HepG2 (cell line): Measurements from ENCODE around the gene PRRT2. TPM values are rescaled to one million over a fixed set of nuclear protein-coding genes. Genes with fewer than 3 reads are reported as not detected.

Experiments
- SOX5 ChIP-seq: IDR thresholded peaks from 2 replicates; pipeline ENCODE4 v1.6.1; 2016; ENCODE audit warnings: borderline replicate concordance
- TAF1 ChIP-seq: sonication (generic); formaldehyde crosslinking; IDR thresholded peaks from 2 replicates; pipeline ENCODE4 v1.4.0; 2020; ENCODE audit warnings: missing genetic modification reagents
- ZFP1 ChIP-seq: IDR thresholded peaks from 2 replicates; pipeline ENCODE4 v1.6.1; 2016
- ZKSCAN8 ChIP-seq: IDR thresholded peaks from 2 replicates; pipeline ENCODE4 v1.6.1; 2016; ENCODE audit warnings: borderline replicate concordance, missing genetic modification reagents, missing compliant biosample characterization
- ZNF382 ChIP-seq: sonication (generic); formaldehyde crosslinking; IDR thresholded peaks from 2 replicates; pipeline ENCODE4 v1.5.0; 2020; ENCODE audit warnings: missing genetic modification reagents, mild to moderate bottlenecking, borderline replicate concordance
- ZNF558 ChIP-seq: sonication (generic); formaldehyde crosslinking; IDR thresholded peaks from 2 replicates; pipeline ENCODE4 v1.9.0; 2022; ENCODE audit warnings: mild to moderate bottlenecking, missing genetic modification reagents, borderline replicate concordance
- ZSCAN29 ChIP-seq: sonication (generic); formaldehyde crosslinking; conservative IDR thresholded peaks from 2 replicates; pipeline ENCODE4 v1.4.0; 2020; ENCODE audit warnings: mild to moderate bottlenecking, missing genetic modification reagents
- polyA plus RNA-seq, 8 experiments: library from polyadenylated mRNA; depleted of rRNA in 3 of 8; stranded (reverse) in 7 of 8; unstranded in 1 of 8; fragments of >200 nt; fragmentation: Illumina TruSeq in 4 of 8; extraction: Trizol in 4 of 8; gene quantifications; 2 replicates each; pipeline versions ENCODE4 v1.2.1 to v1.2.3, GENCODE V29; 2011 to 2016; ENCODE audit warnings: low read depth in 4 of 8, missing spikeins in 1 of 8, mixed read lengths in 1 of 8; ENCODE audit not compliant: insufficient read depth in 1 of 8
- total RNA-seq, 5 experiments: library from RNA; depleted of rRNA; stranded (reverse); fragments of >200 nt; fragmentation: Illumina TruSeq; extraction: Trizol; gene quantifications; 2 replicates each; pipeline ENCODE4 v1.2.3, GENCODE V29; 2016; ENCODE audit warnings: low read depth in 1 of 5
- TF ChIP-seq, protein P1 (sequence below): sonication (generic); formaldehyde crosslinking; IDR thresholded peaks from 2 replicates; pipeline ENCODE4 v1.4.0; 2020; ENCODE audit warnings: missing genetic modification reagents
- TF ChIP-seq, protein P2 (sequence below): sonication (generic); formaldehyde crosslinking; IDR thresholded peaks from 2 replicates; pipeline ENCODE4 v1.4.0; 2020; ENCODE audit warnings: low read depth, missing genetic modification reagents
- TF ChIP-seq, protein P3 (sequence below): sonication (generic); formaldehyde crosslinking; IDR thresholded peaks from 2 replicates; pipeline ENCODE4 v1.8.1; 2023; ENCODE audit warnings: mild to moderate bottlenecking, inconsistent platforms, moderate library complexity, missing genetic modification reagents, borderline replicate concordance
- TF ChIP-seq, protein P4 (sequence below): sonication (generic); formaldehyde crosslinking; IDR thresholded peaks from 2 replicates; pipeline ENCODE4 v1.5.1; 2020; ENCODE audit warnings: missing genetic modification reagents, mild to moderate bottlenecking, borderline replicate concordance
- TF ChIP-seq, protein P5 (sequence below): sonication (generic); formaldehyde crosslinking; IDR thresholded peaks from 2 replicates; pipeline ENCODE4 v1.8.1; 2023; ENCODE audit warnings: mild to moderate bottlenecking, missing genetic modification reagents

The PRRT2 gene
- total and polyA plus RNA-seq, 2 of the 13 experiments (the other 11 are each of a cell fraction or from before 2014, with no cell fraction given) = 0.51 to 1.1 TPM

DNA sequence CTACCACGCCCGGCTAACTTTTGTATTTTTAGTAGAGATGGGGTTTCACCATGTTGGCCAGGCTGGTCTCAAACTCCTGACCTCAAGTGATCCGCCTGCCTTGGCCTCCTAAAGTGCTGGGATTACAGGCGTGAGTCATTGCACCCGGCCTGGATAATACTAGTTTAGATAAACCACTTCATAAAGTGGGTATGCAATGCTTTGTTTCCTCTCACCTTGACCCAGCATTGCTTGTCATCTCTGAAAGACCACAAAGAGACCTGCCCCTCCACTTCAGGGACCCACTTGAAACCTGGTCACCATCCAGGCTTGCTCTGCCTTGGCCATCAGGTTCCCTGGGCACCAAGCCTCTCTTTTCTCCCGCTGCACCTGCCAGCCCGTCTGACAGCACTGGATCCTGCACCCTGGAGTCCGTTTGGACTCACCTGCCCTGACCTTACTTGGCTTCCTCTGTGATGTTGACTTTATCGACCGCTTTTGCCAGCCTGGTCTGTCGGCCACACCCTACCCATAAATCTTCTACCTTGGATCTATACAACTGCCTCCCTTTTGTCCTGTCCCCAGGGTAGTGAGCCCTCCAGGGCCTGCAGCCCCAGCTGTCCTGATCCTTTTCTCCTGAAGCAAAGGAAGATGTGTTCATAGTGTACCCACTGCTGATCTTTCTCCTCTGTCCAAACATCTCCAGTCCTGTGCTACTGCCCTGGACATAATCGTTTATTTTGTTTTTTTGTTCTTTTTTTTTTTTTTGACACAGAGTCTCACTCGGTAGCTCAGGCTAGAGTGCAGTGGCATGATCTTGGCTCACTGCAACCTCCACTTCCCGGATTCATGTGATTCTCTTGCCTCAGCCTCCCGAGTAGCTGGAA is 46.6 kb upstream of the PRRT2 start (continued):
- TF ChIP-seq, protein P1, sequence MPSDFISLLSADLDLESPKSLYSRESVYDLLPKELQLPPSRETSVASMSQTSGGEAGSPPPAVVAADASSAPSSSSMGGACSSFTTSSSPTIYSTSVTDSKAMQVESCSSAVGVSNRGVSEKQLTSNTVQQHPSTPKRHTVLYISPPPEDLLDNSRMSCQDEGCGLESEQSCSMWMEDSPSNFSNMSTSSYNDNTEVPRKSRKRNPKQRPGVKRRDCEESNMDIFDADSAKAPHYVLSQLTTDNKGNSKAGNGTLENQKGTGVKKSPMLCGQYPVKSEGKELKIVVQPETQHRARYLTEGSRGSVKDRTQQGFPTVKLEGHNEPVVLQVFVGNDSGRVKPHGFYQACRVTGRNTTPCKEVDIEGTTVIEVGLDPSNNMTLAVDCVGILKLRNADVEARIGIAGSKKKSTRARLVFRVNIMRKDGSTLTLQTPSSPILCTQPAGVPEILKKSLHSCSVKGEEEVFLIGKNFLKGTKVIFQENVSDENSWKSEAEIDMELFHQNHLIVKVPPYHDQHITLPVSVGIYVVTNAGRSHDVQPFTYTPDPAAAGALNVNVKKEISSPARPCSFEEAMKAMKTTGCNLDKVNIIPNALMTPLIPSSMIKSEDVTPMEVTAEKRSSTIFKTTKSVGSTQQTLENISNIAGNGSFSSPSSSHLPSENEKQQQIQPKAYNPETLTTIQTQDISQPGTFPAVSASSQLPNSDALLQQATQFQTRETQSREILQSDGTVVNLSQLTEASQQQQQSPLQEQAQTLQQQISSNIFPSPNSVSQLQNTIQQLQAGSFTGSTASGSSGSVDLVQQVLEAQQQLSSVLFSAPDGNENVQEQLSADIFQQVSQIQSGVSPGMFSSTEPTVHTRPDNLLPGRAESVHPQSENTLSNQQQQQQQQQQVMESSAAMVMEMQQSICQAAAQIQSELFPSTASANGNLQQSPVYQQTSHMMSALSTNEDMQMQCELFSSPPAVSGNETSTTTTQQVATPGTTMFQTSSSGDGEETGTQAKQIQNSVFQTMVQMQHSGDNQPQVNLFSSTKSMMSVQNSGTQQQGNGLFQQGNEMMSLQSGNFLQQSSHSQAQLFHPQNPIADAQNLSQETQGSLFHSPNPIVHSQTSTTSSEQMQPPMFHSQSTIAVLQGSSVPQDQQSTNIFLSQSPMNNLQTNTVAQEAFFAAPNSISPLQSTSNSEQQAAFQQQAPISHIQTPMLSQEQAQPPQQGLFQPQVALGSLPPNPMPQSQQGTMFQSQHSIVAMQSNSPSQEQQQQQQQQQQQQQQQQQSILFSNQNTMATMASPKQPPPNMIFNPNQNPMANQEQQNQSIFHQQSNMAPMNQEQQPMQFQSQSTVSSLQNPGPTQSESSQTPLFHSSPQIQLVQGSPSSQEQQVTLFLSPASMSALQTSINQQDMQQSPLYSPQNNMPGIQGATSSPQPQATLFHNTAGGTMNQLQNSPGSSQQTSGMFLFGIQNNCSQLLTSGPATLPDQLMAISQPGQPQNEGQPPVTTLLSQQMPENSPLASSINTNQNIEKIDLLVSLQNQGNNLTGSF (CRISPR knock-in tag) = no peak
- TF ChIP-seq ZKSCAN8 (CRISPR knock-in tag) (peak; percentile 77; the same call in 1 of the 2 replicates), ZNF382 (CRISPR knock-in tag) (no peak), ZSCAN29 (peak; percentile 98), ZNF558 (CRISPR knock-in tag) (no peak), ZFP1 (CRISPR knock-in tag) (peak; percentile 94; the same call in 1 of the 2 replicates), SOX5 (CRISPR knock-in tag) (peak; percentile 93), TAF1 (CRISPR knock-in tag) (no peak)
- TF ChIP-seq, protein P2, sequence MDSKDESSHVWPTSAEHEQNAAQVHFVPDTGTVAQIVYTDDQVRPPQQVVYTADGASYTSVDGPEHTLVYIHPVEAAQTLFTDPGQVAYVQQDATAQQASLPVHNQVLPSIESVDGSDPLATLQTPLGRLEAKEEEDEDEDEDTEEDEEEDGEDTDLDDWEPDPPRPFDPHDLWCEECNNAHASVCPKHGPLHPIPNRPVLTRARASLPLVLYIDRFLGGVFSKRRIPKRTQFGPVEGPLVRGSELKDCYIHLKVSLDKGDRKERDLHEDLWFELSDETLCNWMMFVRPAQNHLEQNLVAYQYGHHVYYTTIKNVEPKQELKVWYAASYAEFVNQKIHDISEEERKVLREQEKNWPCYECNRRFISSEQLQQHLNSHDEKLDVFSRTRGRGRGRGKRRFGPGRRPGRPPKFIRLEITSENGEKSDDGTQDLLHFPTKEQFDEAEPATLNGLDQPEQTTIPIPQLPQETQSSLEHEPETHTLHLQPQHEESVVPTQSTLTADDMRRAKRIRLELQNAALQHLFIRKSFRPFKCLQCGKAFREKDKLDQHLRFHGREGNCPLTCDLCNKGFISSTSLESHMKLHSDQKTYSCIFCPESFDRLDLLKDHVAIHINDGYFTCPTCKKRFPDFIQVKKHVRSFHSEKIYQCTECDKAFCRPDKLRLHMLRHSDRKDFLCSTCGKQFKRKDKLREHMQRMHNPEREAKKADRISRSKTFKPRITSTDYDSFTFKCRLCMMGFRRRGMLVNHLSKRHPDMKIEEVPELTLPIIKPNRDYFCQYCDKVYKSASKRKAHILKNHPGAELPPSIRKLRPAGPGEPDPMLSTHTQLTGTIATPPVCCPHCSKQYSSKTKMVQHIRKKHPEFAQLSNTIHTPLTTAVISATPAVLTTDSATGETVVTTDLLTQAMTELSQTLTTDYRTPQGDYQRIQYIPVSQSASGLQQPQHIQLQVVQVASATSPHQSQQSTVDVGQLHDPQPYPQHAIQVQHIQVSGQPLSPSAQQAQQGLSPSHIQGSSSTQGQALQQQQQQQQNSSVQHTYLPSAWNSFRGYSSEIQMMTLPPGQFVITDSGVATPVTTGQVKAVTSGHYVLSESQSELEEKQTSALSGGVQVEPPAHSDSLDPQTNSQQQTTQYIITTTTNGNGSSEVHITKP = peak; percentile 86
- TF ChIP-seq, protein P3, sequence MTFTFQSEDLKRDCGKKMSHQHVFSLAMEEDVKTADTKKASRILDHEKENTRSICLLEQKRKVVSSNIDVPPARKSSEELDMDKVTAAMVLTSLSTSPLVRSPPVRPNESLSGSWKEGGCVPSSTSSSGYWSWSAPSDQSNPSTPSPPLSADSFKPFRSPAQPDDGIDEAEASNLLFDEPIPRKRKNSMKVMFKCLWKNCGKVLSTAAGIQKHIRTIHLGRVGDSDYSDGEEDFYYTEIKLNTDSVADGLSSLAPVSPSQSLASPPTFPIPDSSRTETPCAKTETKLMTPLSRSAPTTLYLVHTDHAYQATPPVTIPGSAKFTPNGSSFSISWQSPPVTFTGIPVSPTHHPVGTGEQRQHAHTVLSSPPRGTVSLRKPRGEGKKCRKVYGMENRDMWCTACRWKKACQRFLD (CRISPR knock-in tag) = 0 out of 2 replicates have a peak, but pooled peaks have one; percentile 65
- TF ChIP-seq, protein P4, sequence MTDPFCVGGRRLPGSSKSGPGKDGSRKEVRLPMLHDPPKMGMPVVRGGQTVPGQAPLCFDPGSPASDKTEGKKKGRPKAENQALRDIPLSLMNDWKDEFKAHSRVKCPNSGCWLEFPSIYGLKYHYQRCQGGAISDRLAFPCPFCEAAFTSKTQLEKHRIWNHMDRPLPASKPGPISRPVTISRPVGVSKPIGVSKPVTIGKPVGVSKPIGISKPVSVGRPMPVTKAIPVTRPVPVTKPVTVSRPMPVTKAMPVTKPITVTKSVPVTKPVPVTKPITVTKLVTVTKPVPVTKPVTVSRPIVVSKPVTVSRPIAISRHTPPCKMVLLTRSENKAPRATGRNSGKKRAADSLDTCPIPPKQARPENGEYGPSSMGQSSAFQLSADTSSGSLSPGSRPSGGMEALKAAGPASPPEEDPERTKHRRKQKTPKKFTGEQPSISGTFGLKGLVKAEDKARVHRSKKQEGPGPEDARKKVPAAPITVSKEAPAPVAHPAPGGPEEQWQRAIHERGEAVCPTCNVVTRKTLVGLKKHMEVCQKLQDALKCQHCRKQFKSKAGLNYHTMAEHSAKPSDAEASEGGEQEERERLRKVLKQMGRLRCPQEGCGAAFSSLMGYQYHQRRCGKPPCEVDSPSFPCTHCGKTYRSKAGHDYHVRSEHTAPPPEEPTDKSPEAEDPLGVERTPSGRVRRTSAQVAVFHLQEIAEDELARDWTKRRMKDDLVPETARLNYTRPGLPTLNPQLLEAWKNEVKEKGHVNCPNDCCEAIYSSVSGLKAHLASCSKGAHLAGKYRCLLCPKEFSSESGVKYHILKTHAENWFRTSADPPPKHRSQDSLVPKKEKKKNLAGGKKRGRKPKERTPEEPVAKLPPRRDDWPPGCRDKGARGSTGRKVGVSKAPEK (CRISPR knock-in tag) = peak; percentile 96
- TF ChIP-seq, protein P5, sequence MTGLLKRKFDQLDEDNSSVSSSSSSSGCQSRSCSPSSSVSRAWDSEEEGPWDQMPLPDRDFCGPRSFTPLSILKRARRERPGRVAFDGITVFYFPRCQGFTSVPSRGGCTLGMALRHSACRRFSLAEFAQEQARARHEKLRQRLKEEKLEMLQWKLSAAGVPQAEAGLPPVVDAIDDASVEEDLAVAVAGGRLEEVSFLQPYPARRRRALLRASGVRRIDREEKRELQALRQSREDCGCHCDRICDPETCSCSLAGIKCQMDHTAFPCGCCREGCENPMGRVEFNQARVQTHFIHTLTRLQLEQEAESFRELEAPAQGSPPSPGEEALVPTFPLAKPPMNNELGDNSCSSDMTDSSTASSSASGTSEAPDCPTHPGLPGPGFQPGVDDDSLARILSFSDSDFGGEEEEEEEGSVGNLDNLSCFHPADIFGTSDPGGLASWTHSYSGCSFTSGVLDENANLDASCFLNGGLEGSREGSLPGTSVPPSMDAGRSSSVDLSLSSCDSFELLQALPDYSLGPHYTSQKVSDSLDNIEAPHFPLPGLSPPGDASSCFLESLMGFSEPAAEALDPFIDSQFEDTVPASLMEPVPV = peak; percentile 49; the same call in 1 of the 2 replicates
